Hepatic stellate cell (primary cell): Measurements from ENCODE around the gene NMNAT3.

Experiments used
- DNase-seq: peaks from one replicate; pipeline ENCODE4 v3.0.0; 2011; ENCODE audit warnings: low spot score

The NMNAT3 gene

GRCh38 chr3:139675327-139675726 lies 2.4 kb downstream of the NMNAT3 start:
- DNase-seq: no peak

GRCh38 chr3:139674571-139675260 lies 3.1 kb downstream of the NMNAT3 start:
- DNase-seq: no peak

- DNase-seq: no peak
Measured at GRCh38 chr3:139672884-139673283, 4.9 kb downstream of the NMNAT3 start.

- DNase-seq: no peak
Measured at GRCh38 chr3:139671863-139672646, 5.7 kb downstream of the NMNAT3 start.

- no peak for DNase-seq
Measured at GRCh38 chr3:139671107-139671506, 6.7 kb downstream of the NMNAT3 start.

GRCh38 chr3:139670196-139670595 lies 7.6 kb downstream of the NMNAT3 start:
- no peak for DNase-seq

- no peak for DNase-seq
Measured at GRCh38 chr3:139668332-139668731, 9.4 kb downstream of the NMNAT3 start.

GRCh38 chr3:139664958-139665357 lies 12.8 kb downstream of the NMNAT3 start:
- no peak for DNase-seq

- DNase-seq: no peak
Measured at GRCh38 chr3:139660269-139660668, 17.5 kb downstream of the NMNAT3 start.

- no peak for DNase-seq
Measured at GRCh38 chr3:139659511-139659910, 18.3 kb downstream of the NMNAT3 start.

GRCh38 chr3:139657936-139658335 lies 19.8 kb downstream of the NMNAT3 start:
- DNase-seq: no peak

- no peak for DNase-seq
Measured at GRCh38 chr3:139657434-139657833, 20.3 kb downstream of the NMNAT3 start.

- no peak for DNase-seq
Measured at GRCh38 chr3:139655909-139656595, 21.7 kb downstream of the NMNAT3 start.

GRCh38 chr3:139654637-139655365 lies 23.0 kb downstream of the NMNAT3 start:
- DNase-seq: no peak

GRCh38 chr3:139653582-139653981 lies 24.2 kb downstream of the NMNAT3 start:
- DNase-seq: no peak

GRCh38 chr3:139652561-139652960 lies 25.2 kb downstream of the NMNAT3 start:
- DNase-seq: no peak

GRCh38 chr3:139647866-139648435 lies 29.8 kb downstream of the NMNAT3 start:
- no peak for DNase-seq

- no peak for DNase-seq
Measured at GRCh38 chr3:139646512-139646911, 31.3 kb downstream of the NMNAT3 start.

GRCh38 chr3:139642996-139643395 lies 34.8 kb downstream of the NMNAT3 start:
- no peak for DNase-seq

- no peak for DNase-seq
Measured at GRCh38 chr3:139640456-139640855, 37.3 kb downstream of the NMNAT3 start.

GRCh38 chr3:139639662-139640061 lies 38.1 kb downstream of the NMNAT3 start:
- no peak for DNase-seq

- DNase-seq: no peak
Measured at GRCh38 chr3:139638518-139638917, 39.3 kb downstream of the NMNAT3 start.
